HepG2 (cell line): ENCODE data around the gene FAM228A. TPM values are rescaled to one million over a fixed set of nuclear protein-coding genes. Genes with fewer than 3 reads are reported as not detected.
"Not testable (repeated sequence)": the region's sequence is repeated elsewhere in the genome, so short reads cannot be mapped to it uniquely, and the experiment has no call there.

Experiments
- ATAC-seq: fragments of 200-7000 bp; cut with Tn5 transposase; 3 replicates; pipeline ENCODE4 v1.9.1; 2020; ENCODE audit warnings: mild to moderate bottlenecking, moderate library complexity
- BruUV-seq: library from RNA; stranded (reverse); fragments of 400-500 nt; replicated peaks from 2 replicates; lab custom pipeline; 2021; lab: Mats Ljungman, UMichigan
- CTCF ChIA-PET: fragments of 300-600 bp; formaldehyde crosslinking; extraction: SDS; loops from one replicate; lab custom pipeline; 2021; ENCODE audit warnings: low total read pairs, inconsistent platforms, low intra/inter-chr PET ratio; lab: Yijun Ruan, JAX
- POLR2A ChIA-PET: fragments of 350-600 bp; sonication (Branson Sonifier 250); formaldehyde crosslinking; loops from one replicate; lab custom pipeline; 2020; ENCODE audit warnings: antibody characterized with exemption, inconsistent platforms; lab: Yijun Ruan, JAX
- DNase-seq: peaks from one replicate; pipeline ENCODE4 v3.0.0-alpha.2; 2015; ENCODE audit warnings: low spot score
- FAIRE-seq: peaks from 3 replicates; lab custom pipeline; 2011; peaks lifted over from hg19 to GRCh38; lab: Jason Lieb, UNC
- H2AFZ ChIP-seq: one replicate; pipeline ENCODE4 v1.6.1; 2011; ENCODE audit warnings: low read length, inconsistent platforms
- H3K27ac ChIP-seq: fragments of 300-600 bp; 3 replicates; pipeline ENCODE4 v1.8.0; 2011; ENCODE audit warnings: mixed run types, mild to moderate bottlenecking, mixed read lengths, low read length, inconsistent platforms; ENCODE audit not compliant: insufficient read depth; ENCODE audit errors: extremely low read length
- H3K27me3 ChIP-seq, 2 experiments: fragments of 200-600 bp in 1 of 2; 2 replicates in 1 of 2; 3 replicates in 1 of 2; pipeline versions ENCODE4 v1.6.0 to v1.8.0; 2011; ENCODE audit warnings: low read length in 2 of 2, mild to moderate bottlenecking in 2 of 2, moderate library complexity in 2 of 2, inconsistent platforms in 1 of 2; ENCODE audit not compliant: insufficient read depth in 2 of 2, control insufficient read depth in 1 of 2
- H3K36me3 ChIP-seq, 2 experiments: fragments of 200-600 bp in 1 of 2; replicated peaks in 1 of 2; 2 replicates in 1 of 2; 3 replicates in 1 of 2; pipeline versions ENCODE4 v1.5.1 to v1.8.0; 2011; ENCODE audit warnings: low read length in 2 of 2, inconsistent platforms in 1 of 2; ENCODE audit not compliant: insufficient read depth in 2 of 2, control insufficient read depth in 1 of 2
- H3K4me1 ChIP-seq: 2 replicates; pipeline ENCODE4 v1.5.1; 2012; ENCODE audit warnings: low read length, inconsistent platforms; ENCODE audit not compliant: insufficient read depth
- H3K4me2 ChIP-seq: 2 replicates; pipeline ENCODE4 v1.6.0; 2011; ENCODE audit warnings: low read depth, low read length, inconsistent platforms
- H3K4me3 ChIP-seq, 3 experiments: fragments of 200-600 bp in 1 of 3; sonication (generic), shearing (Covaris generic) in 1 of 3; replicated peaks in 1 of 3; 2 replicates each; pipeline ENCODE4 v1.5.1; 2011 to 2016; ENCODE audit warnings: low read length in 3 of 3, inconsistent platforms in 2 of 3, low read depth in 2 of 3, mild to moderate bottlenecking in 2 of 3, control low read depth in 1 of 3, mixed read lengths in 1 of 3; ENCODE audit not compliant: insufficient read depth in 1 of 3
- H3K79me2 ChIP-seq: one replicate; pipeline ENCODE4 v1.6.1; 2011; ENCODE audit warnings: low read length, inconsistent platforms; ENCODE audit not compliant: insufficient read depth
- H3K9ac ChIP-seq: 2 replicates; pipeline ENCODE4 v1.6.0; 2011; ENCODE audit warnings: mild to moderate bottlenecking, low read depth, low read length, inconsistent platforms; ENCODE audit not compliant: insufficient read depth
- H3K9me3 ChIP-seq: 2 replicates; pipeline ENCODE4 v1.5.1; 2012; ENCODE audit warnings: mild to moderate bottlenecking, low read length
- H4K20me1 ChIP-seq: 2 replicates; pipeline ENCODE4 v1.6.0; 2011; ENCODE audit warnings: inconsistent platforms, mild to moderate bottlenecking, low read length, moderate library complexity; ENCODE audit not compliant: insufficient read depth
- CENPX ChIP-seq: sonication (generic); formaldehyde crosslinking; IDR thresholded peaks from 2 replicates; pipeline ENCODE4 v1.9.0; 2021; ENCODE audit warnings: mild to moderate bottlenecking, missing genetic modification reagents, moderate library complexity
- EP300 ChIP-seq, 3 experiments: sonication (generic) in 1 of 3; formaldehyde crosslinking in 1 of 3; IDR thresholded peaks; 2 replicates each; pipeline versions ENCODE4 v1.5.1 to v1.6.1; 2011 to 2020; ENCODE audit warnings: low read depth in 2 of 3, low read length in 2 of 3, borderline replicate concordance in 1 of 3, improper control_type of control experiment in 1 of 3, mild to moderate bottlenecking in 1 of 3, missing genetic modification reagents in 1 of 3, moderate library complexity in 1 of 3
- MTERF4 ChIP-seq: sonication (generic); formaldehyde crosslinking; IDR thresholded peaks from 2 replicates; pipeline ENCODE4 v1.8.0; 2023; ENCODE audit warnings: mild to moderate bottlenecking, missing genetic modification reagents
- TFDP1 ChIP-seq: IDR thresholded peaks from 2 replicates; pipeline ENCODE4 v1.6.1; 2016; ENCODE audit warnings: missing compliant biosample characterization, missing genetic modification reagents, borderline replicate concordance
- ZNF142 ChIP-seq: sonication (generic); formaldehyde crosslinking; IDR thresholded peaks from 2 replicates; pipeline ENCODE4 v1.4.0; 2020; ENCODE audit warnings: missing genetic modification reagents
- ZNF296 ChIP-seq: sonication (generic); formaldehyde crosslinking; conservative IDR thresholded peaks from 2 replicates; pipeline ENCODE4 v1.5.0; 2020; ENCODE audit warnings: mild to moderate bottlenecking, missing genetic modification reagents
- ZNF484 ChIP-seq: sonication (generic); formaldehyde crosslinking; IDR thresholded peaks from 2 replicates; pipeline ENCODE4 v1.5.1; 2020; ENCODE audit warnings: mild to moderate bottlenecking, low read depth, missing genetic modification reagents, borderline replicate concordance
- ZNF703 ChIP-seq: sonication (generic); formaldehyde crosslinking; IDR thresholded peaks from 2 replicates; pipeline ENCODE4 v1.5.1; 2020; ENCODE audit warnings: missing genetic modification reagents, mild to moderate bottlenecking, moderate library complexity, borderline replicate concordance
- ZNF850 ChIP-seq: sonication (generic); formaldehyde crosslinking; conservative IDR thresholded peaks from 2 replicates; pipeline ENCODE4 v1.9.0; 2021; ENCODE audit warnings: mild to moderate bottlenecking, missing genetic modification reagents
- WGBS: methylation state at CpG from one replicate; pipeline ENCODE4 v1.1.6; 2017; ENCODE audit warnings: low lambda C conversion rate; 5-methylcytosine and 5-hydroxymethylcytosine counted together
- in situ Hi-C: cut with HindIII; loops from 2 replicates; pipeline ENCODE4 v1.10.0; 2017; ENCODE audit warnings: low pct_unique_long_range_greater_than_20kb; ENCODE audit not compliant: extremely low pct_ligation_motif_present
- intact Hi-C: fragments of 100-400 bp; cut with micrococcal nuclease; formaldehyde crosslinking; loops from one replicate; pipeline ENCODE4 v1.10.0; 2022; ENCODE audit not compliant: unreplicated experiment
- polyA plus RNA-seq, 8 experiments: library from polyadenylated mRNA; depleted of rRNA in 3 of 8; stranded (reverse) in 7 of 8; unstranded in 1 of 8; fragments of >200 nt; fragmentation: Illumina TruSeq in 4 of 8; extraction: Trizol in 4 of 8; gene quantifications; 2 replicates each; pipeline versions ENCODE4 v1.2.1 to v1.2.3, GENCODE V29; 2011 to 2016; ENCODE audit warnings: low read depth in 4 of 8, missing spikeins in 1 of 8, mixed read lengths in 1 of 8; ENCODE audit not compliant: insufficient read depth in 1 of 8
- total RNA-seq, 5 experiments: library from RNA; depleted of rRNA; stranded (reverse); fragments of >200 nt; fragmentation: Illumina TruSeq; extraction: Trizol; gene quantifications; 2 replicates each; pipeline ENCODE4 v1.2.3, GENCODE V29; 2016; ENCODE audit warnings: low read depth in 1 of 5

FAM228A gene
- total and polyA plus RNA-seq, 2 of the 13 experiments (the other 11 are each of a cell fraction or from before 2014, with no cell fraction given) = not detected

GRCh38 chr2:24191848-24192247 is 17.0 kb downstream of the FAM228A start (continued):
- TF ChIP-seq CENPX (CRISPR knock-in tag) (no peak), ZNF484 (CRISPR knock-in tag) (no peak), ZNF850 (CRISPR knock-in tag) (no peak), TFDP1 (CRISPR knock-in tag) (no peak), ZNF142 (CRISPR knock-in tag) (no peak), ZNF703 (CRISPR knock-in tag) (no peak), EP300 (IDR thresholded peaks at IDR 0.05; ENCODE audit: low read depth in 2 of 2, low read length in 2 of 2) (no peak), EP300 (CRISPR knock-in tag; IDR thresholded peaks at IDR 0.05; ENCODE audit: borderline replicate concordance) (no peak), MTERF4 (no peak), ZNF296 (CRISPR knock-in tag) (no peak)

- in situ Hi-C loops, H4K20me1 ChIP-seq, H3K27me3 ChIP-seq, H3K9me3 ChIP-seq, BruUV-seq, FAIRE-seq, H3K9ac ChIP-seq, intact Hi-C loops, DNase-seq, H3K79me2 ChIP-seq, CTCF ChIA-PET, H3K27ac ChIP-seq, POLR2A ChIA-PET, H3K36me3 ChIP-seq, H2AFZ ChIP-seq, ATAC-seq, H3K4me1 ChIP-seq, H3K4me2 ChIP-seq, H3K4me3 ChIP-seq: not testable (repeated sequence)
- WGBS = 0% methylated on average over 1 of the region's 1 CpG
Measured at GRCh38 chr2:24197213-24197612, 22.4 kb downstream of the FAM228A start.
